ENCODE results near the gene CYP8B1.

DNA sequence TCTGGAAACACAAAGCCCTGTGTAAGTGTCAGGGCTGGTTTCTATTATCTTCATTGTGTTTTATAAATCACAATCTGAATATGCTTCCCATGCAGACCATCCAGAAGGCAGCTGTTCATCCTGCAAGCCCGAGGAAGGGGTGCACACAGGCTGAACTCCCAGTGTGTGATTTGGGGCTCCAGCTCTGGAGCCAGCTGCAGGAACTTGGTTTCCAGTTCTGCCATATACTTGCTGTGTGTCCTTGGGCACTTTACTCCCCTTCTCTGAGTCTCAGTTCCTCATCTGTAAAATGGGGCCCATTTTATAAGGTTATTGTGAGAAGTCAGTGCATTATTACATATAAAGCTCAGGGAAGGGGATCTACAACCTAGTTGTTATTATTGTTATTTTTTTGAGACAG is 22.6 kb downstream of the CYP8B1 start:
- no peak for TF ChIP-seq POLR2A (IDR thresholded peaks at IDR 0.05)
- TF ChIP-seq, protein P1, sequence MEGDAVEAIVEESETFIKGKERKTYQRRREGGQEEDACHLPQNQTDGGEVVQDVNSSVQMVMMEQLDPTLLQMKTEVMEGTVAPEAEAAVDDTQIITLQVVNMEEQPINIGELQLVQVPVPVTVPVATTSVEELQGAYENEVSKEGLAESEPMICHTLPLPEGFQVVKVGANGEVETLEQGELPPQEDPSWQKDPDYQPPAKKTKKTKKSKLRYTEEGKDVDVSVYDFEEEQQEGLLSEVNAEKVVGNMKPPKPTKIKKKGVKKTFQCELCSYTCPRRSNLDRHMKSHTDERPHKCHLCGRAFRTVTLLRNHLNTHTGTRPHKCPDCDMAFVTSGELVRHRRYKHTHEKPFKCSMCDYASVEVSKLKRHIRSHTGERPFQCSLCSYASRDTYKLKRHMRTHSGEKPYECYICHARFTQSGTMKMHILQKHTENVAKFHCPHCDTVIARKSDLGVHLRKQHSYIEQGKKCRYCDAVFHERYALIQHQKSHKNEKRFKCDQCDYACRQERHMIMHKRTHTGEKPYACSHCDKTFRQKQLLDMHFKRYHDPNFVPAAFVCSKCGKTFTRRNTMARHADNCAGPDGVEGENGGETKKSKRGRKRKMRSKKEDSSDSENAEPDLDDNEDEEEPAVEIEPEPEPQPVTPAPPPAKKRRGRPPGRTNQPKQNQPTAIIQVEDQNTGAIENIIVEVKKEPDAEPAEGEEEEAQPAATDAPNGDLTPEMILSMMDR (IDR thresholded peaks at IDR 0.05) = no peak
- TF ChIP-seq POLR2AphosphoS5 (IDR thresholded peaks at IDR 0.05) = no peak
- TF ChIP-seq EP300 (IDR thresholded peaks at IDR 0.05) = no peak

Data from stomach (tissue), 4 donors.